H9 (cell line): ENCODE data around the gene PARP6. TPM values are rescaled to one million over a fixed set of nuclear protein-coding genes. Genes with fewer than 3 reads are reported as not detected.

Source experiments
- DNase-seq: peaks from one replicate; pipeline ENCODE4 v3.0.0-alpha.2; 2017
- H2AFZ ChIP-seq: one replicate; pipeline ENCODE4 v1.6.1; 2013; ENCODE audit warnings: mild to moderate bottlenecking, low read length, control low read depth, moderate library complexity
- H2AK5ac ChIP-seq: 2 replicates; pipeline ENCODE4 v1.6.1; 2013; ENCODE audit warnings: low read length, control low read depth, mixed read lengths; ENCODE audit not compliant: insufficient read length
- H2BK120ac ChIP-seq: one replicate; pipeline ENCODE4 v1.6.1; 2013; ENCODE audit warnings: low read depth, mild to moderate bottlenecking, low read length, control low read depth, inconsistent platforms; ENCODE audit not compliant: poor library complexity, severe bottlenecking
- H2BK12ac ChIP-seq: 2 replicates; pipeline ENCODE4 v1.6.1; 2013; ENCODE audit warnings: low read length, control low read depth, mixed read lengths, low read depth; ENCODE audit not compliant: insufficient read length
- H2BK15ac ChIP-seq: 2 replicates; pipeline ENCODE4 v1.6.1; 2013; ENCODE audit warnings: low read depth, low read length, control low read depth
- H2BK20ac ChIP-seq: one replicate; pipeline ENCODE4 v1.6.1; 2013; ENCODE audit warnings: low read depth, mild to moderate bottlenecking, low read length, control low read depth, inconsistent platforms; ENCODE audit not compliant: poor library complexity, severe bottlenecking
- H2BK5ac ChIP-seq: 2 replicates; pipeline ENCODE4 v1.6.1; 2013; ENCODE audit warnings: low read length, control low read depth, mixed read lengths; ENCODE audit not compliant: insufficient read length
- H3K14ac ChIP-seq: 2 replicates; pipeline ENCODE4 v1.6.1; 2013; ENCODE audit warnings: low read length, control low read depth; ENCODE audit not compliant: insufficient read depth
- H3K18ac ChIP-seq: 2 replicates; pipeline ENCODE4 v1.6.1; 2013; ENCODE audit warnings: low read depth, mild to moderate bottlenecking, mixed read lengths, low read length, control low read depth; ENCODE audit not compliant: insufficient read length
- H3K23ac ChIP-seq: 2 replicates; pipeline ENCODE4 v1.6.1; 2013; ENCODE audit warnings: low read length, control low read depth, mixed read lengths, low read depth; ENCODE audit not compliant: insufficient read length
- H3K23me2 ChIP-seq: 2 replicates; pipeline ENCODE4 v1.6.1; 2013; ENCODE audit warnings: low read depth, mild to moderate bottlenecking, mixed read lengths, low read length, control low read depth; ENCODE audit not compliant: insufficient read length, poor library complexity, severe bottlenecking
- H3K27ac ChIP-seq: 2 replicates; pipeline ENCODE4 v1.5.1; 2013; ENCODE audit warnings: low read length, control low read depth, mixed read lengths, low read depth; ENCODE audit not compliant: insufficient read length
- H3K27me3 ChIP-seq: 2 replicates; pipeline ENCODE4 v1.6.1; 2013; ENCODE audit warnings: low read length, control low read depth, inconsistent platforms; ENCODE audit not compliant: insufficient read depth
- H3K4ac ChIP-seq: 2 replicates; pipeline ENCODE4 v1.6.1; 2013; ENCODE audit warnings: low read depth, mild to moderate bottlenecking, control low read depth, inconsistent platforms, low read length, moderate library complexity
- H3K4me1 ChIP-seq: 2 replicates; pipeline ENCODE4 v1.6.1; 2013; ENCODE audit warnings: low read length, control low read depth, inconsistent platforms; ENCODE audit not compliant: insufficient read depth
- H3K4me2 ChIP-seq: 2 replicates; pipeline ENCODE4 v1.6.1; 2013; ENCODE audit warnings: low read length, control low read depth, mixed read lengths; ENCODE audit not compliant: insufficient read length, insufficient read depth
- H3K56ac ChIP-seq: 2 replicates; pipeline ENCODE4 v1.6.1; 2013; ENCODE audit warnings: low read depth, mild to moderate bottlenecking, mixed read lengths, low read length, control low read depth; ENCODE audit not compliant: insufficient read length
- H3K79me1 ChIP-seq: 2 replicates; pipeline ENCODE4 v1.6.1; 2013; ENCODE audit warnings: low read depth, mild to moderate bottlenecking, moderate library complexity, low read length, control low read depth, inconsistent platforms; ENCODE audit not compliant: insufficient read depth, poor library complexity, severe bottlenecking
- H3K79me2 ChIP-seq: 2 replicates; pipeline ENCODE4 v1.6.1; 2013; ENCODE audit warnings: low read length, control low read depth, inconsistent platforms; ENCODE audit not compliant: insufficient read depth
- H3K9ac ChIP-seq: 2 replicates; pipeline ENCODE4 v1.6.1; 2013; ENCODE audit warnings: low read length, control low read depth, mixed read lengths; ENCODE audit not compliant: insufficient read length; ENCODE audit errors: extremely low read depth
- H3K9me3 ChIP-seq: one replicate; pipeline ENCODE4 v1.6.1; 2013; ENCODE audit warnings: low read depth, low read length, inconsistent platforms; ENCODE audit not compliant: control insufficient read depth
- H3T11ph ChIP-seq: one replicate; pipeline ENCODE4 v1.6.1; 2013; ENCODE audit warnings: mild to moderate bottlenecking, low read length, control low read depth, inconsistent platforms
- H4K20me1 ChIP-seq: one replicate; pipeline ENCODE4 v1.6.1; 2013; ENCODE audit not compliant: control insufficient read depth, insufficient read length, insufficient read depth
- H4K5ac ChIP-seq: 2 replicates; pipeline ENCODE4 v1.6.1; 2013; ENCODE audit warnings: low read depth, mild to moderate bottlenecking, mixed read lengths, low read length, control low read depth; ENCODE audit not compliant: insufficient read length
- H4K8ac ChIP-seq: replicated peaks from 2 replicates; pipeline ENCODE4 v1.6.1; 2013; ENCODE audit warnings: low read length, control low read depth, mixed read lengths, low read depth; ENCODE audit not compliant: insufficient read length
- H4K91ac ChIP-seq: 2 replicates; pipeline ENCODE4 v1.6.1; 2013; ENCODE audit warnings: low read depth, mild to moderate bottlenecking, moderate library complexity, mixed read lengths, low read length, control low read depth; ENCODE audit not compliant: insufficient read length
- H3K27ac Mint-ChIP-seq, 3 experiments: 2 replicates in 2 of 3; 3 replicates in 1 of 3; pipeline ENCODE4 v1.8.0; 2020 to 2021; ENCODE audit warnings: mixed read lengths in 3 of 3, mild to moderate bottlenecking in 1 of 3, moderate library complexity in 1 of 3
- H3K27me3 Mint-ChIP-seq: 2 replicates; pipeline ENCODE4 v1.8.0; 2021; ENCODE audit warnings: low read depth, mild to moderate bottlenecking, moderate library complexity, mixed read lengths
- H3K36me3 Mint-ChIP-seq, 3 experiments: 2 replicates in 2 of 3; 3 replicates in 1 of 3; pipeline ENCODE4 v1.8.0; 2020 to 2021; ENCODE audit warnings: low read depth in 3 of 3, mixed read lengths in 3 of 3; ENCODE audit not compliant: insufficient read depth in 1 of 3
- H3K4me1 Mint-ChIP-seq, 2 experiments: 2 replicates each; pipeline ENCODE4 v1.8.0; 2020; ENCODE audit warnings: mixed read lengths in 2 of 2
- H3K4me3 Mint-ChIP-seq, 2 experiments: 2 replicates in 1 of 2; 3 replicates in 1 of 2; pipeline ENCODE4 v1.8.0; 2020 to 2021; ENCODE audit warnings: mild to moderate bottlenecking in 2 of 2, mixed read lengths in 2 of 2, moderate library complexity in 1 of 2
- H3K9me3 Mint-ChIP-seq, 2 experiments: 2 replicates in 1 of 2; 3 replicates in 1 of 2; pipeline ENCODE4 v1.8.0; 2020; ENCODE audit warnings: mild to moderate bottlenecking in 2 of 2, mixed read lengths in 2 of 2, moderate library complexity in 1 of 2
- WGBS: extraction: QIAGEN DNeasy Blood & Tissue Kit; methylation state at CpG from one replicate; pipeline ENCODE4 v1.1.7; 2013; ENCODE audit warnings: missing lambda C conversion rate, low lambda C conversion rate, mixed read lengths; ENCODE audit not compliant: insufficient read length; ENCODE audit errors: extremely low coverage; 5-methylcytosine and 5-hydroxymethylcytosine counted together
- total RNA-seq: library from RNA; stranded (reverse); gene quantifications from 2 replicates; pipeline ENCODE4 v1.2.1, GENCODE V29; 2021
- TF ChIP-seq, protein P1 (sequence below): fragments of 200-600 bp; sonication (generic); conservative IDR thresholded peaks from 3 replicates; pipeline ENCODE4 v1.8.0; 2021; ENCODE audit warnings: antibody characterized with exemption, mild to moderate bottlenecking

PARP6 gene
- total RNA-seq, 1 experiment from 2014 or later: 54.4 TPM

DNA sequence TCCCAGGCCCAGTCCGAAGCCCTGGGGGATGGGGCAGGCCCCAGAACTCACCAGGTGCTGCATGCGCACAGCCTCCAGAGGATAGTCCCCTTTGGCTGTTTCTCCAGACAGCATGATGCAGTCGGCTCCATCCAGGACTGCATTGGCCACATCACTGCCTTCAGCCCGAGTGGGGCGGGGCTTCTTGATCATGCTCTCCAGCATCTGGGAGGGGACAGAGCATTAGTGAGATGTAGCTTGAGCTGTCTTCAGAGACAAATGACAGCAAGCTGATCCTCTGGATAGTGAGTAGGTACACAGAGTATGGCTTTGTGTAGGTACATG is 65.7 kb downstream of the PARP6 start:
- Histone ChIP-seq H4K20me1 (no peaks in the 10 kb centered on the region), H3K79me1 (no peaks in the 10 kb centered on the region), H3K4ac (no peak overlapping the region), H3K4me1 (no peaks in the 10 kb centered on the region), H3T11ph (no peak overlapping the region), H2BK15ac (no peak overlapping the region), H3K4me2 (no peak overlapping the region), H3K23me2 (no peaks in the 10 kb centered on the region), H2BK20ac (no peak overlapping the region), H4K5ac (no peak overlapping the region), H2BK120ac (no peak overlapping the region), H2BK5ac (no peak overlapping the region), H4K91ac (no peak overlapping the region), H3K9me3 (no peaks in the 10 kb centered on the region), H3K23ac (no peak overlapping the region), H2BK12ac (no peak overlapping the region), H3K14ac (no peak overlapping the region), H3K27ac (no peak overlapping the region), H2AK5ac (no peak overlapping the region), H3K18ac (no peak overlapping the region), H4K8ac (no peak overlapping the region), H3K9ac (no peak overlapping the region), H3K56ac (no peak overlapping the region), H3K27me3 (no peaks in the 10 kb centered on the region), H2AFZ (no peak overlapping the region), H3K79me2 (no peaks in the 10 kb centered on the region)
- no peak for DNase-seq
- WGBS: no CpG with 5 or more reads among the region's 5 CpGs
- Mint-ChIP-seq H3K9me3 (no peaks in the 10 kb centered on the region), H3K4me1 (no peaks in the 10 kb centered on the region), H3K27me3 (no peaks in the 10 kb centered on the region), H3K36me3 (peaks cover 71 to 99% (median 98%) of the 10 kb centered on the region in 3 experiments), H3K4me3 (no peak overlapping the region), H3K27ac (no peak overlapping the region; a peak in 1 of 7 replicates)
- TF ChIP-seq, protein P1, sequence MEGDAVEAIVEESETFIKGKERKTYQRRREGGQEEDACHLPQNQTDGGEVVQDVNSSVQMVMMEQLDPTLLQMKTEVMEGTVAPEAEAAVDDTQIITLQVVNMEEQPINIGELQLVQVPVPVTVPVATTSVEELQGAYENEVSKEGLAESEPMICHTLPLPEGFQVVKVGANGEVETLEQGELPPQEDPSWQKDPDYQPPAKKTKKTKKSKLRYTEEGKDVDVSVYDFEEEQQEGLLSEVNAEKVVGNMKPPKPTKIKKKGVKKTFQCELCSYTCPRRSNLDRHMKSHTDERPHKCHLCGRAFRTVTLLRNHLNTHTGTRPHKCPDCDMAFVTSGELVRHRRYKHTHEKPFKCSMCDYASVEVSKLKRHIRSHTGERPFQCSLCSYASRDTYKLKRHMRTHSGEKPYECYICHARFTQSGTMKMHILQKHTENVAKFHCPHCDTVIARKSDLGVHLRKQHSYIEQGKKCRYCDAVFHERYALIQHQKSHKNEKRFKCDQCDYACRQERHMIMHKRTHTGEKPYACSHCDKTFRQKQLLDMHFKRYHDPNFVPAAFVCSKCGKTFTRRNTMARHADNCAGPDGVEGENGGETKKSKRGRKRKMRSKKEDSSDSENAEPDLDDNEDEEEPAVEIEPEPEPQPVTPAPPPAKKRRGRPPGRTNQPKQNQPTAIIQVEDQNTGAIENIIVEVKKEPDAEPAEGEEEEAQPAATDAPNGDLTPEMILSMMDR: no peak
